ENCODE results near the gene PPFIA2.

- TF ChIP-seq CTCF (IDR thresholded peaks at IDR 0.05): no peak
- TF ChIP-seq POLR2A (IDR thresholded peaks at IDR 0.05; ENCODE audit: low read depth): no peak
- no peak for TF ChIP-seq POLR2AphosphoS5 (IDR thresholded peaks at IDR 0.05)
These were observed 488.8 kb downstream of the PPFIA2 start for GRCh38 chr12:81270385-81270784.

All from esophagus muscularis mucosa (tissue), 3 donors.